Neuronal stem cell (in vitro differentiated cells): ENCODE measurements around the gene AKR1C3.
"Not testable (repeated sequence)": the region's sequence is repeated elsewhere in the genome, so short reads cannot be mapped to it uniquely, and the experiment has no call there.

Source experiments
- DNase-seq: peaks from one replicate; pipeline ENCODE4 v3.0.0-alpha.2; 2013; ENCODE audit warnings: low spot score
- H2AFZ ChIP-seq: one replicate; pipeline ENCODE4 v1.6.1; 2013; ENCODE audit warnings: mild to moderate bottlenecking, low read length, inconsistent platforms
- H2AK5ac ChIP-seq: 2 replicates; pipeline ENCODE4 v1.6.1; 2013; ENCODE audit warnings: low read depth, mild to moderate bottlenecking, inconsistent platforms, low read length, moderate library complexity, mixed read lengths
- H2BK120ac ChIP-seq: 2 replicates; pipeline ENCODE4 v1.6.1; 2013; ENCODE audit warnings: low read depth, mild to moderate bottlenecking, inconsistent platforms, low read length, moderate library complexity, mixed read lengths
- H2BK12ac ChIP-seq: one replicate; pipeline ENCODE4 v1.6.1; 2013; ENCODE audit warnings: low read length, inconsistent platforms
- H2BK15ac ChIP-seq: 2 replicates; pipeline ENCODE4 v1.6.1; 2013; ENCODE audit warnings: mild to moderate bottlenecking, low read length, inconsistent platforms, mixed read lengths
- H2BK5ac ChIP-seq: one replicate; pipeline ENCODE4 v1.6.1; 2013; ENCODE audit warnings: inconsistent platforms, mild to moderate bottlenecking, low read length, moderate library complexity
- H3K14ac ChIP-seq: one replicate; pipeline ENCODE4 v1.6.1; 2013; ENCODE audit warnings: low read length, inconsistent platforms
- H3K18ac ChIP-seq: 2 replicates; pipeline ENCODE4 v1.6.1; 2013; ENCODE audit warnings: low read length, inconsistent platforms
- H3K23ac ChIP-seq: 2 replicates; pipeline ENCODE4 v1.6.1; 2013; ENCODE audit warnings: low read depth, mild to moderate bottlenecking, mixed read lengths, low read length, inconsistent platforms; ENCODE audit not compliant: poor library complexity
- H3K27ac ChIP-seq: replicated peaks from 3 replicates; pipeline ENCODE4 v1.5.1; 2013; ENCODE audit warnings: low read length, inconsistent platforms
- H3K27me3 ChIP-seq, 3 experiments: 2 replicates each; pipeline ENCODE4 v1.6.1; 2013; ENCODE audit warnings: low read length in 3 of 3, mild to moderate bottlenecking in 2 of 3, inconsistent platforms in 1 of 3, low read depth in 1 of 3, mixed read lengths in 1 of 3, moderate library complexity in 1 of 3; ENCODE audit not compliant: control insufficient read depth in 3 of 3, insufficient read depth in 3 of 3
- H3K36me3 ChIP-seq, 2 donors: replicated peaks in 1 of 2; 2 replicates each; pipeline ENCODE4 v1.6.1; 2013; ENCODE audit warnings: low read length in 2 of 2; ENCODE audit not compliant: control insufficient read depth in 2 of 2, insufficient read depth in 2 of 2
- H3K4ac ChIP-seq: 2 replicates; pipeline ENCODE4 v1.6.1; 2013; ENCODE audit warnings: inconsistent platforms, mild to moderate bottlenecking, low read length, moderate library complexity
- H3K4me1 ChIP-seq, 2 donors: 1 replicate in 1 of 2; 2 replicates in 1 of 2; pipeline ENCODE4 v1.6.1; 2013; ENCODE audit warnings: low read length in 2 of 2, low read depth in 1 of 2; ENCODE audit not compliant: control insufficient read depth in 2 of 2, insufficient read depth in 1 of 2
- H3K4me2 ChIP-seq: one replicate; pipeline ENCODE4 v1.6.1; 2013; ENCODE audit warnings: mild to moderate bottlenecking, low read length, inconsistent platforms; ENCODE audit not compliant: insufficient read depth, poor library complexity, severe bottlenecking
- H3K4me3 ChIP-seq, 2 donors: 2 replicates each; pipeline ENCODE4 v1.5.1; 2013; ENCODE audit warnings: low read length in 2 of 2, mild to moderate bottlenecking in 2 of 2, inconsistent platforms in 1 of 2, moderate library complexity in 1 of 2
- H3K79me1 ChIP-seq: one replicate; pipeline ENCODE4 v1.6.1; 2013; ENCODE audit warnings: low read depth, mild to moderate bottlenecking, inconsistent platforms, low read length, moderate library complexity
- H3K9ac ChIP-seq: one replicate; pipeline ENCODE4 v1.6.1; 2013; ENCODE audit warnings: mild to moderate bottlenecking, low read depth, low read length, inconsistent platforms; ENCODE audit not compliant: poor library complexity
- H3K9me3 ChIP-seq, 2 donors: replicated peaks in 1 of 2; 2 replicates each; pipeline versions ENCODE3 to v1.6.1; 2013; ENCODE audit warnings: low read length in 2 of 2, mild to moderate bottlenecking in 2 of 2, inconsistent platforms in 1 of 2, low read depth in 1 of 2, mixed read lengths in 1 of 2, moderate library complexity in 1 of 2; ENCODE audit not compliant: control insufficient read depth in 2 of 2, insufficient read depth in 1 of 2
- H4K8ac ChIP-seq: one replicate; pipeline ENCODE4 v1.6.1; 2013; ENCODE audit warnings: low read depth, mild to moderate bottlenecking, inconsistent platforms, low read length, moderate library complexity
- H4K91ac ChIP-seq: one replicate; pipeline ENCODE4 v1.6.1; 2013; ENCODE audit warnings: low read length, low read depth, mild to moderate bottlenecking, inconsistent platforms; ENCODE audit not compliant: poor library complexity
- WGBS, 2 donors: extraction: QIAGEN DNeasy Blood & Tissue Kit; methylation state at CpG; one replicate each; pipeline ENCODE4 v1.1.7; 2013; ENCODE audit warnings: missing lambda C conversion rate in 2 of 2, mixed read lengths in 1 of 2; ENCODE audit not compliant: insufficient read length in 2 of 2, insufficient replicate concordance in 1 of 2; ENCODE audit errors: extremely low coverage in 2 of 2; 5-methylcytosine and 5-hydroxymethylcytosine counted together

Gene AKR1C3

GRCh38 chr10:5119997-5120396 lies 25.8 kb downstream of the AKR1C3 start:
- H3K4me3 ChIP-seq, H3K36me3 ChIP-seq, H3K79me1 ChIP-seq, H2BK120ac ChIP-seq, H3K9ac ChIP-seq, H3K9me3 ChIP-seq, H3K4me1 ChIP-seq, H4K91ac ChIP-seq, H2AK5ac ChIP-seq, H3K4me2 ChIP-seq, H2AFZ ChIP-seq, H3K27me3 ChIP-seq, H3K4ac ChIP-seq, DNase-seq, H3K27ac ChIP-seq, H3K23ac ChIP-seq, H3K18ac ChIP-seq, H3K14ac ChIP-seq, H4K8ac ChIP-seq, H2BK12ac ChIP-seq, H2BK15ac ChIP-seq, H2BK5ac ChIP-seq: not testable (repeated sequence)
- WGBS, 2 donors = no CpG with 5 or more reads among the region's 5 CpGs

- no peak for DNase-seq
- Histone ChIP-seq H3K27me3 (no peaks in the 10 kb centered on the region), H2AK5ac (no peak overlapping the region), H3K9me3 (peaks cover 0 to 2% of the 10 kb centered on the region in 2 donors), H2AFZ (no peak overlapping the region), H3K4me1 (no peaks in the 10 kb centered on the region), H3K4ac (no peak overlapping the region), H4K91ac (no peak overlapping the region), H3K36me3 (no peaks in the 10 kb centered on the region), H3K18ac (no peak overlapping the region), H2BK5ac (no peak overlapping the region), H3K27ac (no peak overlapping the region), H2BK120ac (no peak overlapping the region), H4K8ac (no peak overlapping the region), H3K9ac (no peak overlapping the region), H3K4me2 (no peak overlapping the region), H2BK15ac (no peak overlapping the region), H3K23ac (no peak overlapping the region), H3K14ac (no peak overlapping the region), H2BK12ac (no peak overlapping the region), H3K4me3 (no peak overlapping the region), H3K79me1 (no peaks in the 10 kb centered on the region)
Observed at GRCh38 chr10:5123886-5124285, 29.7 kb downstream of the AKR1C3 start.

- Histone ChIP-seq H2AK5ac (no peak overlapping the region), H3K36me3 (no peaks in the 10 kb centered on the region), H3K23ac (no peak overlapping the region), H2AFZ (no peak overlapping the region), H3K18ac (no peak overlapping the region), H2BK15ac (no peak overlapping the region), H3K4me3 (no peak overlapping the region), H2BK5ac (no peak overlapping the region), H3K9me3 (peaks cover 0 to 2% of the 10 kb centered on the region in 2 donors), H3K27ac (no peak overlapping the region), H2BK12ac (no peak overlapping the region), H4K8ac (no peak overlapping the region), H3K27me3 (no peaks in the 10 kb centered on the region), H3K4me1 (no peaks in the 10 kb centered on the region), H3K4me2 (no peak overlapping the region), H3K79me1 (no peaks in the 10 kb centered on the region), H3K9ac (no peak overlapping the region), H4K91ac (no peak overlapping the region), H3K4ac (no peak overlapping the region), H3K14ac (no peak overlapping the region), H2BK120ac (no peak overlapping the region)
- no CpG with 5 or more reads among the region's 3 CpGs for WGBS, 2 donors
- no peak for DNase-seq
Observed at GRCh38 chr10:5125315-5126044, 31.3 kb downstream of the AKR1C3 start.

- no peak overlapping the region for H3K4me3 ChIP-seq
- H2BK15ac ChIP-seq = no peak overlapping the region
- no peak overlapping the region for H3K9ac ChIP-seq
- WGBS, 2 donors = no CpG with 5 or more reads among the region's 2 CpGs
- DNase-seq = no peak
- no peaks in the 10 kb centered on the region for H3K9me3 ChIP-seq
- no peaks in the 10 kb centered on the region for H3K36me3 ChIP-seq
- H2BK12ac ChIP-seq = no peak overlapping the region
- no peak overlapping the region for H3K23ac ChIP-seq
- no peak overlapping the region for H2AK5ac ChIP-seq
- H3K4me2 ChIP-seq = no peak overlapping the region
- H3K4ac ChIP-seq = no peak overlapping the region
- no peaks in the 10 kb centered on the region for H3K4me1 ChIP-seq
- no peak overlapping the region for H2BK5ac ChIP-seq
- H2AFZ ChIP-seq = no peak overlapping the region
- H4K91ac ChIP-seq = no peak overlapping the region
- no peaks in the 10 kb centered on the region for H3K27me3 ChIP-seq
- no peak overlapping the region for H3K27ac ChIP-seq
- H3K79me1 ChIP-seq = no peaks in the 10 kb centered on the region
- no peak overlapping the region for H3K18ac ChIP-seq
- H4K8ac ChIP-seq = no peak overlapping the region
- no peak overlapping the region for H3K14ac ChIP-seq
- no peak overlapping the region for H2BK120ac ChIP-seq
Observed at GRCh38 chr10:5135581-5135980, 41.4 kb downstream of the AKR1C3 start.
